Measurements from ENCODE around the gene GYG2.

The GYG2 gene

DNA sequence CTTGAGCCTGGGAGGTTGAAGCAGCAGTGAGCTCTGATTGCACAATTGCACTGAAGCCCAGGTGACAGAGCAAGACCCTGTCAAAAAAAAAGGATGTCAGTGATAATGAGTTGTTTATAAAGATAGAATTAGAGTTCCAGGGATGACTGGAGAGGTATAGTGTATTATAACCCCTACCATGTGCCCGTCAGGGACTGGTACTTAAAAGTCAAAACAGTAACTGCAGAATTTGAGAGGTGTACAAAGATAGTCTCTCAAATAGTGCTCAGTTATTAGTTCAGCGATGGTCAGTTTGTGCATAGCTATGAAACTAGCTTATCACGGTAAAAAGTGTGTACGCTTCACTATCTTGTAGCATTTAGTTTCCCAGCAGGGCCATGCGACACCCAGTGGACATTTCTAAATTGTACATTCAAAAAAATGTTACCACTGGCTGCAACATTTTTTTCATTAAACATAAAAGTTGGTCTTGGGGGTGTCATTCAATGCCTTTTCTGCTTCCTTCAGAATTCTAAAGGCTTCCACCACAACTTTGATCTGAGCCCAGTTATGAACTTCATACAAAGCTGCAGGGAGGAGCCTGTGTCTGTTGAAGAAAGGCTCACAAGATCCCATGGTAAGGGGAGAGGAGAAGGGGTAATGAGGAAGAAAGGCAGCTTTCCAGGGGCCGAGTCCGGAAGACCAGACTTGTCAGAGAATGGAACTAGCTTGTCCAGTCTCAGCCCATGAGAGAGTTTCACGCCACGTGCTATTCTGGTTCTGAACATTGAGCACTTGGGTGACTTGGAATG, 9.2 kb upstream of the GYG2 start:
- DNase-seq: no peak

DNA sequence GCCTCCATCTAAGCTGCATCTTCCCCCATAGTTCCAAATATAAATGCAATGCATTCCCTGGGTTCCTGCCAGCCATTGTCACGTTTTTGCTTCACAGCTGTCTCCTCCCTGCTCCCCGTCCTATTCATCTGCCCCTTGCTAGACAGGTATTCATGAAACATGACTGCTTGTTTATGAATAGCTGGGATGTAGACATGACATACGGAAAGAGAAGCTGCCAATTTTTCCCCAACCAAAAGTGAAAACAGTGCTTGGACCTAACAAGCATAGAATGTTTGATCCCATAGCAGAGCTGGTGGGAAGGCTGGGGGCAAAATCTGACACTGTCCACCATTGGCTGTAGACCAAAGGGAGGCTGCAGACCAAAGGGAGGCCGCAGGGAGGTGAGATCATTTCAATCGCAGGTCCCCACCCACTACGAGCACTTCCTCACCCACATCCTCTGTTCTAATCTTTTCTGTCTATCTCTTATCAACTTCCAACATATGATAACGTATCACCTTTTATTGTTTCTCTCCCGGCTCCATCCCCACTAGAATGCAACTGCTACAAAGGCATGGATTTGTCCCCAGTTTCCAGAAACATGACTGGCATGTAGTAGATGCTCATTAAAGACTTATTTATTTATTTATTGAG, 8.5 kb upstream of the GYG2 start:
- DNase-seq: no peak

DNA sequence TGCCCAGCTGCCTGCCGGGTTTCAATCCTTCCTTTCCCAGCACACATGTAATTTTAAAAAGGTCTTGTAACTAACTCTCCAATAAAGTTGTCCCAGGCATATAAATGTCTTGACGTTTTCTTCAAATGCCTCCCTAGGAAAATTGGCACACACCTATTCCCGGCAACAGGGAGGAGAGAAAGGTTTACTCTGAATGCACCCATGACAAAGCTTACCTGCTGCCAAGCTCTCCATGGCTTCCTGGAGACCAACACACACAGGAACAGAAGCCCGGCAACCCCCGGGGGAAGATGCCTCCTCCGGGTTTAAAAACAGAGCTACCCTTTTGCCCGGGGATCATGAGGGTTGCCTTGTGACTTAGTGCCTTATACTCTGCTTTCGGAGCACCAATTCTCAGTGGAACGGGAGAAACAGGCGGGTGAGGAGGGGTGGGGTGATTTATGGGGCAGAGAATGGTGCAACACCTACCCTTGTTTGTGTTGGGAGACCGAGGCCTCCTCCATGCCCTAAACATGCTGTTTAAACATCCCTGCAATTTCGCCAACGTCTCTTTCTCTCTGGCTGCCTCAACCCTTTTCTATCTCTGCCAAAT, 4.8 kb upstream of the GYG2 start:
- DNase-seq: no peak

DNA sequence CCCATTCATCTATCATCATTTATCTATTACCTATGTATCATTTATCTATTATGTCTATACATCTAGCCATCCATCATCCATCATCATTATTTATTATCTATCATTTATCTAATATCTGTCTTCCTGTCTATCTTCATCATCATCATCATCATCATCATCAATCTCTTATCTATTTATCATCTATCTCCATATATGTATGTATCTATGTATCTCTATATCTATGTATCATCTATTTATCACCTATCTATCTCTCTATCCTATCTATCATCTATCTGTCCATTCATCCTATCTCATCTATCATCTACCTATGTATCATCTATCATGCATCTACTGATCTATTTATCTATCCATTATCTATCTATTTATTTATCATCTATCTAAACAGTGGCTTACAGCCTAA, 3.8 kb upstream of the GYG2 start:
- no peak for DNase-seq

DNA sequence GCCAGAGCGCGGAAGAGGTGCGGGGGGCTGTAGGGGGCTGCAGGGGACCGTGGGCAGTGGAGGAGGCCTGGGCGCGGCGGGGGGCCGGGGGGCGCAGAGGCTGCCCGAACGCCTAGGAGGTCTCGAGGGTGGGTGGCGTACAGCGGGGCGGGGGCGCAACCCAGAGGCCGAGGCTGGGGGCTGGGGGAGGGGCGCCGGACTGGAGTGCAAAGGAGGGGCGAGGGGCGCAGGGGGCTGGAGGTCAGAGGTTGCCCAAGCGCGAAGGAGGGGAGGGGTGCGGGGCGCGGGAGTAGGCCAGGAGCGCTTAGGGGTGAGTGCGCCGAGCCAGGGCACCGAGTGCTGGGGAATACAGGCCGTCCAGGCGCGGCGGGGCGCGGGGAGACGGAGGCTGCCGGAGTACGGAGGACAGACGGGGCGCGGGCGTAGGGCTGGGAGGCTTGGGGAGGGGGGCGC, 255 bp downstream of the GYG2 start:
- DNase-seq: no peak

DNA sequence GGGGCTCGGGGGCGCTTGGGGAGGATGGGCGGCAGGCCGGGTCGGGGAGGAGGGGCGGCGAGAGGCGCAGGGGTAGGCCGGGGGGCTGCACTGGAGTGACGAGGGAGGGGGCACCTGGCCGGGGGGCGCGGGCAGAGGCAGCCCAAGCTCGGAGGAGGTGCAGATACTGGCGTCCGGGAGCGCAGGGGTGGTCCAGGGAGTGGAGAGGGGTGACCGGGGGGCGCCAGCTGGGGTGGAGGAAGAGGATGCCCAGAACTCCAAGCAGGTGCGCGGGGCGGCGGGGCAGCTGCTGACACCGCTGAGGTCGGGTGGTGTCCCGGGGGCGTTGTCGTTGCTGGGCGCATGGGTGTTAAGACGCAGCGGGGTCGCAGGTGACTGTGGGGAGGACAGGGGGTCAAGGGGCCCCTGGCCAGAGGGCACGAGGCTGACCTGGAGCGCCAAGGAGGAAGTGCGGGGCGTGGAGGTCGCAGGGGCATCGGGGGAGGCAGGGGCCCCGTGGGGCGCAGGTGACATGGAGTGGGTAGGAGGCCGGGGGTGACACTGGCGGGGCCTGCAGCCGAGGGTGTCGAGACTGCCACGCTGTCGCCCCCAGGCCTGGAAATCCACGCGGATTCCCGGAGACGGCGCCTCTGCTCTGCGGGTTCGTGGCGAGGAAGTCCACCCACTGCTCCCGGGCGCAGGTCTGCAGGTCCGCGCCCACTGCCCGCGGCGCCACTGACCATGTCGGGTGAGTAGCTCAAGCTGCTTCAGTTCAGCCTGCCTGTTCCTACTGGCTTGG, 928 bp downstream of the GYG2 start:
- no peak for DNase-seq

DNA sequence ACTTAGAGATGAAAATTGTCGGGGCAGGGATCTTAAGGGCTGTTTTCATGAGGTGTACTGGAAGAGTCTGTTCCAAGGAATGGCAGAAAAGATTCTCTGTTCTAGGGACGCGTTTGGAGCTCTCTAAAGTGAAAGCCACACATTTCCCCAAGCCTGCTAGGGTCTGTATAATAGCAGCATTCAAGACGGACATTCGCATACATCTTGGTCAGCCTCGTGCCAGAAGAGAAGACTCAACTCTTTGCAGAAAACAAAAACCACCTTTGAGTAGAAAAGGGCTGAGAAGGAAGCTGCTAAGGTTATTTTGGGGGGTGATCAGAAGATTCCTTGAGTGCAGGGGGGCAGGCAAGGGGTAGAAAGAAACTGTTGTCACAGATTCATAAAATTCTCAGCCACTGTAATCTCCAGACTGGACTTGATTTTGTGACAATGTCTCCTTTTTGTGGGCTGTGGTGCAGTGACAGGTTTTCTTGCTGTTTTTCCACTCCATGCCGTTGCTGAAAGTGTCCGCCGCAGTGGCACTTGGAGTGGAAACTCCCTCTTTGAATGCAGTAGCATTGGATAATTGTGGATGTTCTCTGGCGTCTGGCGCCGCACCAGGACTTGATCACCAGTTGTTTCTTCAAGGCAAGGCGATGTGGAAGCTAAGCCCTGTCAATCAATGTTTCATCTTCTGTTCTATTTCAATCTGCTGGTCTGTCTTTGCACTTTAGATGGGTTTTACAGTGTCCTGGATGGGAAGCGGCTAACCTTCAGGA, 2.9 kb downstream of the GYG2 start:
- DNase-seq: no peak

DNA sequence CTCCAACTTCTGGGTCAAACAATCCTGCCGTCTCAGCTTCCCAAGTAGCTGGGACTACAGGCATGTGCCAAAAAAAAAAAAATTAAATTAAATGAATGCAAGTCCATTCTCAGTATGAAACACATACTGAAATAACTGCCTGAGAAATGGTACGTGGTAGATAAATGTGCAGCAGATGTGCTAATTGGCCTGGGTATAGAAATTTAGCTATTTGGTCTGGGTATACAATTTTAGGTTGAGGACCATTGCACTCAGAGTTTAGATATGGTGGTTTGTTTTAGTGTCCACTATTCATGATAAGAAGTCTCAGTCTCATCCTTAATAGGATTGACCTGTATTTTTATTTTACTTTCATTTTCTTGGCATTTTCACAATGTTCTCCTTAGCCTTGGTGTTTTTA, 9.2 kb downstream of the GYG2 start:
- no peak for DNase-seq

DNA sequence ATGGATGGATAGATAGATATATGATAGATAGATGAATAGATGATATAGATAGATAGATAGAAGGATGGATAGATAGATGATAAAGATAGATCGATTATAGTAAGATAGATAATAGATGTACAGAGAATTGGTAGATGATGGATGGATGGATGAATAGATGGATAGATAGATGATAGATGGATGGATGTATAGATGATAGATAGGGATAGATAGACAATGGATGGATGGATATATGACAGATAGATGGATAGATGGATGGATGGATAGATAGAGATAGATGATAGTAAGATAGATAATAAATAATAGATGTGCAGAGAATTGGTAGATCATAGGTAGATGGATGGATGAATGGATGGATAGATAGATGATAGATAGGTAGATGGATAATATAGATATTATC, 12.2 kb downstream of the GYG2 start:
- no peak for DNase-seq

DNA sequence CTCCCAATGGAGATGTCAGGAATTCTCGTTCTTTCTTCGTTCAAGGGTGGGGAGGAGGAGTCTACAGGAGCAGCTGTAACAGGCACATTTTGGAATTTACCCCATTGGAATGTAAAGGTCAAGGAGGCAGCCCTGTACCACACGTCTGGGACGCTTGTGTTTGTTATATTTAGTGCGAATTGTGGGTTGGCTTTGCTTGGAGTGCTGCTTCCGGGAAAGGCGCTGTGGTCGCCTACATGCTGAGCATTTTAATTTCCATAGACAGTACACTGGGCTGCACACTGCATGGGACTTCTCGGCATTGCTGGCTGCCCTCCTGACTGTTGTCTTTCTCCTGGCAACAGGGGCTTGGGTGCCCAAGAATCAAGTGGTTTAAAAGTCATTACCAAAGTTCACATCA, 12.8 kb downstream of the GYG2 start:
- no peak for DNase-seq

DNA sequence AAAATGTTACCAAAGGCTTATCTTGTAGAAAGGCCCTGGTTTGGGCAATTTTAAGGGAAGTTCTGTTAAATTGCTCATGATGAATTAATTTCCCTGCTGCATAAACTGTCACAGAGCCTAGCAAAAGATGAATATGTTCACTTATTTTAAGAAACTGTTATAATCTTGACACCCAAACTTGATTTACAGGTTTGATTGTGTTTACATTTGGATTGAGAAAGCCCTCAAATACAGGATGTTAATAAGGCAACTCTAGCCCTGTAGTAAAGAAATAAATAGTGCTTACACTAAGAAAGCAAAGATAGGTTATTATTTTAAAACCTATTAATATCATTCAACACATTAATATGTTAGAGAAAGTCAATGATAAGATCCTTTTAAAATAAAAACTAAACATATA, 18.3 kb downstream of the GYG2 start:
- no peak for DNase-seq

DNA sequence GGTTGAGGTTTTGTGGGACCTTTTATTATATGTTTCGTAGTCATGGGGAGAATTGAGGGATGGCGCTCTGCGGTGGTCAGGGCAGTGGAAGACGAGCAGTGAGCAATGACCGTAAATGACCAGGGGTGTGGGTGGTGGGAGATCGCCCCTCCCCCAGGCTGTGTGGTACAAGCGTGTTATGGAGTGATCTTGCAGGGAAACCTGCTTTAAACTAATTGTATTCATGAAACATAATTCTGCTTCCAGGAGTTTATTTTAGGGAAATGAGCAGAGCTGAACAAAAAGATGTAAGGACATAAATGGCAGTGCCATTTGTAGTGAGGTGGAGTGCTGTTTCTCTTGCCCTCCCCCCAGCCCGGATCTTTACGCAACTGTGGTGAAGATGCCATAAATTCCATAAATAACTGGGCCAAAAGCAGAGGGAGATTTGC, 20.2 kb downstream of the GYG2 start:
- DNase-seq: no peak

DNA sequence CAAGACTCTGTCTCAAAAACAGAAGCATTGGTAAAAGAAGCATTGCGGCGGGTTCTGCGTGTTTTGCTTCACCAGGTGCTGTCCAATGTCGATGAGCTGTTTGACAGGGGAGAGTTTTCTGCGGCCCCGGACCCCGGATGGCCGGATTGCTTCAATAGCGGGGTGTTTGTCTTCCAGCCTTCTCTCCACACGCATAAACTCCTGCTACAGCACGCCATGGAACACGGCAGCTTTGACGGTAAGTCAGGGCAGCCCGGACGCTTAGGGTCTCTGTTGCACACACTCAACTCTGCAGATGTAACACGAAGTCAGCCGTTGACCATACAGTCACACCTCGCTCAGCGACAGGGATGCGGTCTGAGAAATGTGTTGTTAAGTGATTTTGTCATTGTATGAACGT, 26.2 kb downstream of the GYG2 start:
- no peak for DNase-seq

DNA sequence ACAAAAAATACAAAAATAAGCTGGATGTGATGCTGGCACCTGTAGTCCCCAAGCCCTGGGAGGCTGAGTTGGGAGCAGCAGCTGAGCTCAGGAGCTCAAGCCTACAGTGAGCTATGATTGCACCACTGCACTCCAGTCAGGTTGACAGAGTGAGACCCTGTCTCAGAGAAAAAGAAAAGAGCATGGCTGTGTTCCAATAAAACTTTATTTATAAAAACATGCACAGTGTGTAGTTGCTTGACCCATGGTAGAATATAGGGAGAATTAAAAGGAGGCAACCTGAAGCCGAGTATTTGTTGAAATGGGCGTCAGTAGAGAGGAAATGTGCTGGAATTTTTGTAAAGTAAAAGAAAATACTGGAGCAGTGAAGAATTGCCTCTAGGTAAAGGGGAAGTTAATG, 27.0 kb downstream of the GYG2 start:
- no peak for DNase-seq

DNA sequence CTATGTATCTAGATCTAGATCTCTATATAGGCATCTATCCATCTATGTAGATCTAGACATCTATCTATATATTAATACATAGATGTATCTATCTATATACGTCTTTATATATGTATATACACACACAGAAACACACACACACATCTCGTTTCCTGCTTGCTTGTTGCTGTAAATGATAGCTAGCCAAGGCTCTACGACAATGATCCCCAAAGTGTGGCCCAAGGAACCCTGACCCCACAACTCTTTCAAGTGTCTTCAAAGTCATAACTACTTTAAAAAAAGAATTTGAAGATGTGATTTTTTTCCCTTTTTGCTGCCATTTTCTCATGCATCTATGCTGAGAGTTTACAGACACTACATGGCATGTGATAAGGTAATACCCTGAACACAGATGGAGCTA, 28.8 kb downstream of the GYG2 start:
- DNase-seq: no peak

DNA sequence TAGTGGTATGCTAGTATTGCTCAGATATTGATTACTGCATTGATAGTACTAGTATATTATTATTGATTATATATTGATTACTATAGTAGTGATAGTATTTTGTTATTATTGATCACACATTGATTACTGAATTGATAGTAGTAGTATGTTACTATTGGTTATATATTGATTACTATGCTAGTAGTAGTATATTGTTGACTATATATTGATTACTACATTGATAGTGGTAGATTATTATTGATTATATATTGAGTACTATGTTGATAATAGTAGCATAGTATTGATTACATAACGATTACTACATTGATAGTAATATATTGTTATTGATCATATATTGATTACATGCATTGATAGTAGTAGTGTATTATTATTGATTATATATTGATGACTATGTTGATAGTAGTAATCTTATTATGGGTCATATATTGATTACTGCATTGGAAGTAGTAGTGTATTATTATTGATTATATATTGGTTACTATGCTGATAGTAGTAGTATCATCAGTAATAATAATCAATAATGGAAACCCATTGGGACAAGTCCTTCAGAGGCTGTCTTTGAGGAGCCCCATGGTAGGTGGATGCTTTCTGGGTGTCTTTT, 30.6 kb downstream of the GYG2 start:
- no peak for DNase-seq

DNA sequence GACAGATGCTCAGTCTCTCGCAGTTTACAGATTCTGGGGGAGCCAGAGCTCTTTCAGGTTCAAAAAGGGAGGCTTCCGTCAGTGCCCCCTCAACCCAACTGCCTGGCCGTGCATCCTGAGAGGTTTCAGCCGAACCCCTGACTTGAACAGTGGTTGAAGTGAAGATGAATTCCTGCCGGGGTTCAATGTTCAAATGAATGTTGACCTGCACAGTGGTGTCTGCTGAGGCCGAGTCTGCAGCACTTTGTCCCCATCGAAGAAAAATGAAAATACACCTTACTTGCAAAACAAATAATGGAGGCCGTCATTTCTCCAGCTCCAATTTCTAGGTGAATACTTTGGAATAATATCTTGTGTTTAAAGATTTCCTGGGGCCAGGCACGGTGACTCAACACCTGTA, 33.7 kb downstream of the GYG2 start:
- no peak for DNase-seq

DNA sequence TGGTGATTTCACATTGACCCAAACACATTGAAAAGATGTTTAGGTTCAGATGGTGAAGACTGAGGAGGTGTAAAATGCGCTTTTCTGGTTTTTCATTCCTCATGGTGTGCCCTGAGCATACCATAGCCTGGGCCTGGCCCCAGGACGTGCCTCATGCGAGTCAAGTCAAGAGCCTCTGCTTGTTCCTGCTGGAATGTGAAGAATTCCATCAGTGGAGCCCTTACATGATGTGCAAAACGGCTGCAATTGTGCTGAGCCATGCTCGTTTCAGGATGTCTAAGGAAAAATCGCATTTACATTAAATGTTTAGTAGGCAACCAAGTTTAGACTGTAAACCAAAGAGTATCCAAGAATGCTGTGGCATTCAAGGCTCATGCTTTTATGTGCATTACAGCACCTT, 34.9 kb downstream of the GYG2 start:
- no peak for DNase-seq

DNA sequence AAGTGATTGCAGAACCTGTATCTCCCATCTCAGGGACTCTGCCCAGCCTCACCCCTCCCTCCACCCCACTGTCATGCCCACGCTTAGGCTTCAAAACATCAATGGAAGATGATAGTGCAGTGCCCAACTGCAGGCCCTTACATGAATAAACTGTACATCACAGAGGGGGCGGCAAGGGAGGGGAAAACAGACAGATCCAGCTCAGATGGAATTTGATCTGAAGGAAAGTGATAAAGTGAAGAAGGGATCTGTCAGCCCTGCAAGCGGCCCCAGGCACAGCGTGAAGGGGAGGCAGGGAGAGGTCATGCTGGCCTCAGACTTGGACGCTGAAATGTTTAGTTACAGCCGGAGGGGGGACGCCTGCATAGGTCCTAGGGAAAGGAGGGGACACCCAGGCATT, 38.5 kb downstream of the GYG2 start:
- no peak for DNase-seq

DNA sequence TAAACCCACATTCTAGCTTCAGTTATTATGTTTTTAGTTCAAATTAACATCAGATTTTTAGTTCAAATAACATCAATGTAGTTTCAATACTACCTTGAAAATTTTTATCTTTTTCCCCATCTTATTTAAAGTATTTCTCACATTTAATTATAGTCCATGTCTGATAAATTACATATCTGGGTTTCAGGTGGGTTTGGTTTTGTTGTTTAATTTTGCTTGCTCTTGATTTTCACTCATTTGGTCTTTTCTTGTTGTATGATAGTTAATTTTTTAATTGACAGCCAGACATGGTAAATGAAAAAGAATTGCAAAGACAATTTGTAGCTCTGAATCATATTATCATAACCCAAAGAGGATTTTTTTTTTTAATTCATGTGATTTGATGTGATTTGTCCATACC, 41.9 kb downstream of the GYG2 start:
- DNase-seq: no peak

DNA sequence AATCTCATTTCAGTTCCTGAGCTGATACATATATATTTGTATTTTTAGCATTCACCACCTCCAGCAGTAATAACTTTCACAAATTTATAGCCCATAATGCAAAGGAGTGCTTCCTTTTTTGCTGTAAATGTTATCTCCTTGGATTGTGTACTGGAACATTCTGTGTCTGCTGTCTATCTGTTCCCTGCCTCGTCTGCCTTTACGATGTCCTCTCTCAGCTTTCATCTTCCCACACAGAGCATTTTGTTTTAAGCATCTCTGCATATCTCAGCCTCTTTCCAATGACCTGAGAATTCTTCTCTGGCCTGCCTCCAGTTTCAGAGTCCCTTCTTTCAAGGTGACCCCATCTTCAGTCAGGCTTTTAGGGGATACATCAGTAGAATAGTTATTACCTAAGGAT, 43.1 kb downstream of the GYG2 start:
- no peak for DNase-seq

DNA sequence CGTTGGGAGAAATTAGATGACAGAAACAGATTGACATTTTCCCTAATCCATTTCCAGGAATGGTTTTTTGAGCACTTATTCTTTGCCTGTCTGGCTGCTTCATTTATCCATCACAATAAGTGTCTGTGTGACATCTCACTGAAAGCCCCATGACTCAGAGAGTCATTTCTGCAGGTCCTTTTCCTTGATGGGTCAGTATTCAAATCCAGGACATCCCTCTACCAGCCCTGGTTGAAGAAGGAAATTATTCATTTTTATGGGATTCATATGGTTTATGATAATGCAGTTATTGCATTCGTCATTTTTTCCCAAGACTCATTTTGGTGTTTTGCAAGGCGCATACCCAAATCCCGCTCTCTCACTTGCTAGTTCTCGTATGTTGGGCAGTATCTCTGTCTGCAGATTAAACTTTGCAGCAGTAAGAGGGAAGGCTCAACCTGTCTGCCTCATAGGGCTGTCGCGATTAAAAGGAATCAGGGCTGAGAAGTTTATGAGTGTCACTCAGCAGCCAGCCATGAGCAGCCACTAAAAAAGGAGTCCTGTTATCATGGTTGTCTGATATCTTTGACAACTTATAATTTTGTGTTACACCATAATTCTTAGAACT, 44.0 kb downstream of the GYG2 start:
- DNase-seq: no peak

Data from NCI-H1417 (cell line).